Right renal pelvis (tissue), 4 donors: ENCODE measurements around the gene TMEM198. TPM values are rescaled to one million over a fixed set of nuclear protein-coding genes. Genes with fewer than 3 reads are reported as not detected.

Source experiments
- DNase-seq, 4 donors: peaks; one replicate each; pipeline ENCODE4 v3.0.0-alpha.2; 2013; ENCODE audit warnings: low read depth in 4 of 4, low spot score in 3 of 4, missing footprints in 1 of 4
- polyA plus RNA-seq, 4 donors: library from polyadenylated mRNA; unstranded; fragments of 120-200 nt; gene quantifications; one replicate each; pipeline ENCODE4 v1.2.1, GENCODE V29; 2013; ENCODE audit not compliant: insufficient read length in 4 of 4

The TMEM198 gene
- polyA plus RNA-seq, 4 donors = 2.0 to 4.0 (median 2.8) TPM

GRCh38 chr2:219541611-219542180, 2.1 kb upstream of the TMEM198 start:
- peak in 2 of 4 donors; percentile 72 to 85 for DNase-seq

- no peak for DNase-seq
Measured at GRCh38 chr2:219542931-219543595, 765 bp upstream of the TMEM198 start.

- no peak for DNase-seq
Measured at GRCh38 chr2:219544567-219544966, 739 bp downstream of the TMEM198 start.

GRCh38 chr2:219545295-219545942, 1.6 kb downstream of the TMEM198 start:
- no peak for DNase-seq

- DNase-seq = no peak
Measured at GRCh38 chr2:219545943-219546352, 2.1 kb downstream of the TMEM198 start.

- DNase-seq = no peak
Measured at GRCh38 chr2:219547621-219548020, 3.8 kb downstream of the TMEM198 start.

GRCh38 chr2:219548990-219549389, 5.2 kb downstream of the TMEM198 start:
- no peak for DNase-seq

- DNase-seq = no peak
Measured at GRCh38 chr2:219549619-219550018, 5.8 kb downstream of the TMEM198 start.

GRCh38 chr2:219551441-219552381, 7.9 kb downstream of the TMEM198 start:
- no peak for DNase-seq

- DNase-seq = peak in 3 of 4 donors; percentile 77 to 88 (median 81)
Measured at GRCh38 chr2:219552382-219553167, 8.7 kb downstream of the TMEM198 start.

GRCh38 chr2:219553168-219553417, 9.3 kb downstream of the TMEM198 start:
- no peak for DNase-seq

- no peak for DNase-seq
Measured at GRCh38 chr2:219553463-219553963, 9.7 kb downstream of the TMEM198 start.

- no peak for DNase-seq
Measured at GRCh38 chr2:219554350-219554749, 10.5 kb downstream of the TMEM198 start.

- no peak for DNase-seq
Measured at GRCh38 chr2:219555956-219556355, 12.1 kb downstream of the TMEM198 start.

- DNase-seq = no peak
Measured at GRCh38 chr2:219556413-219556812, 12.6 kb downstream of the TMEM198 start.

- no peak for DNase-seq
Measured at GRCh38 chr2:219557320-219557719, 13.5 kb downstream of the TMEM198 start.

GRCh38 chr2:219557791-219558785, 14.3 kb downstream of the TMEM198 start:
- no peak for DNase-seq

- DNase-seq = no peak
Measured at GRCh38 chr2:219559156-219559915, 15.5 kb downstream of the TMEM198 start.
